ENCODE measurements around the gene AGPS.
"Not testable (repeated sequence)": the region's sequence is repeated elsewhere in the genome, so short reads cannot be mapped to it uniquely, and the experiment has no call there.

Gene AGPS

DNA sequence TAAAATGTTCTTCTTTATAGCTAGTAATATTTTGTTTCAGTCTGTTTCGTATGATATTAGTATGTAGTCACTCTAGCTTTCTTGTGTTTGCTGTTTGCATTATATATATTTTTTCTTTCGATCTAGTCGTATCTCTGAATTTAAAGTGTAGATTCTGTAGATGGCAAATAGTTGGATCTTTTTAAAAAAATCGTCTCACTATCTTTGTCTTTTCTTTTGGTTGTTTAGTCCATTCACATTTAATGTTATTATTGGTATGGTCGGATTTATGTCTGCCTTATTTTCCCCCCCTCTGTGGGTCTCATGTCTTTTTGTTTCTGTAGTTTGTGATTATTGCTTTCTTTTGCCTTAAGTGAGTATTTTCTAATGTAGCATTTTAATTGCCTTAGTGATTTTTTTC lies 84.3 kb downstream of the AGPS start:
- no peak overlapping the region for H3K4me3 ChIP-seq (ENCODE audit: low read depth, low read length)
- TF ChIP-seq, protein P1, sequence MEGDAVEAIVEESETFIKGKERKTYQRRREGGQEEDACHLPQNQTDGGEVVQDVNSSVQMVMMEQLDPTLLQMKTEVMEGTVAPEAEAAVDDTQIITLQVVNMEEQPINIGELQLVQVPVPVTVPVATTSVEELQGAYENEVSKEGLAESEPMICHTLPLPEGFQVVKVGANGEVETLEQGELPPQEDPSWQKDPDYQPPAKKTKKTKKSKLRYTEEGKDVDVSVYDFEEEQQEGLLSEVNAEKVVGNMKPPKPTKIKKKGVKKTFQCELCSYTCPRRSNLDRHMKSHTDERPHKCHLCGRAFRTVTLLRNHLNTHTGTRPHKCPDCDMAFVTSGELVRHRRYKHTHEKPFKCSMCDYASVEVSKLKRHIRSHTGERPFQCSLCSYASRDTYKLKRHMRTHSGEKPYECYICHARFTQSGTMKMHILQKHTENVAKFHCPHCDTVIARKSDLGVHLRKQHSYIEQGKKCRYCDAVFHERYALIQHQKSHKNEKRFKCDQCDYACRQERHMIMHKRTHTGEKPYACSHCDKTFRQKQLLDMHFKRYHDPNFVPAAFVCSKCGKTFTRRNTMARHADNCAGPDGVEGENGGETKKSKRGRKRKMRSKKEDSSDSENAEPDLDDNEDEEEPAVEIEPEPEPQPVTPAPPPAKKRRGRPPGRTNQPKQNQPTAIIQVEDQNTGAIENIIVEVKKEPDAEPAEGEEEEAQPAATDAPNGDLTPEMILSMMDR (IDR thresholded peaks at IDR 0.05; ENCODE audit: borderline replicate concordance, insufficient read depth, low read depth, low read length) = no peak

GRCh38 chr2:177478029-177478428 lies 85.5 kb downstream of the AGPS start:
- no peak overlapping the region for H3K4me3 ChIP-seq (ENCODE audit: low read depth, low read length)
- TF ChIP-seq, protein P1 (IDR thresholded peaks at IDR 0.05; ENCODE audit: borderline replicate concordance, insufficient read depth, low read depth, low read length) = no peak

DNA sequence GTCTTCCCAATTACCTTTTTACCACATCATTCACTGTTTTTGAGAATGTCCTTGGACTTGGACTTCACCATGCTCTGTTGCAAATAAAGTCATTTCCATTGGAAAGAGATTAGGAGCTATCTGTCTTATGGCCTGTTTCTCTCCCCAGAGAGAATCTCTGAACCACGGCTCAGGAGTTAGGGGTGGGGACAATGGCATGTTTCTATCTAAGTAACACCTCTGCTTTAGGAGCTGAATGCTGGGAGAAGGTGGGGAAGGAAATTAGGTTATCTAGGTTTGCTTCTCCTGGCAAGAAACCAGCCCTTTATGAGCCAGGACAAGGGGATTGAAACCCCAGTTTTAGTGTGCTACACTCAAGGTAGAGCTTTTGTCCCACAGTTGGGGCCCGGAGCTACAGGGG lies 86.3 kb downstream of the AGPS start:
- TF ChIP-seq, protein P1 (IDR thresholded peaks at IDR 0.05; ENCODE audit: borderline replicate concordance, insufficient read depth, low read depth, low read length) = no peak
- H3K4me3 ChIP-seq (ENCODE audit: low read depth, low read length) = no peak overlapping the region

DNA sequence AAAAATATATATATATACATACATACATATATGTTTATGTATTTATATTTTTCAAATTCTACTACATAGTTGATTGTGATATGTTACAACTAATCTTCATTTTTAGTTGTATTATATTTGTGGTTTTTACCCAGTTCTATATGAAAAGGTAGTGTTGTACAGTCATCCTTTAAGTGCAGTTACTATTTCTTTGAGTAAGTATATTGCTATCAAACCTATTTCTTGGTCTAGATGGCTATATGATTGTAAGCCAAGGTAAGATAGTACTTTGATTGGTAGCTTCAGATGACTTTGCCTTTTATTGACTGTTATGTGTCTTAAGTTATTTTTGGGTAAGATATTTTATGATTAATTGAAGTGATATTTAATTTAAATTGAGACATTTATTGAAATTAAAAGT lies 89.6 kb downstream of the AGPS start:
- no peak overlapping the region for H3K4me3 ChIP-seq (ENCODE audit: low read depth, low read length)
- TF ChIP-seq, protein P1 (IDR thresholded peaks at IDR 0.05; ENCODE audit: borderline replicate concordance, insufficient read depth, low read depth, low read length) = no peak

GRCh38 chr2:177483531-177483930 lies 91.0 kb downstream of the AGPS start:
- H3K4me3 ChIP-seq (ENCODE audit: low read depth, low read length) = no peak overlapping the region
- TF ChIP-seq, protein P1 (IDR thresholded peaks at IDR 0.05; ENCODE audit: borderline replicate concordance, insufficient read depth, low read depth, low read length) = no peak

- H3K4me3 ChIP-seq (ENCODE audit: low read depth, low read length) = no peak overlapping the region
- TF ChIP-seq, protein P1 (IDR thresholded peaks at IDR 0.05; ENCODE audit: borderline replicate concordance, insufficient read depth, low read depth, low read length) = no peak
These were observed 91.7 kb downstream of the AGPS start for GRCh38 chr2:177484180-177484795.

- H3K4me3 ChIP-seq (ENCODE audit: low read depth, low read length) = not testable (repeated sequence)
These were observed 93.1 kb downstream of the AGPS start for GRCh38 chr2:177485657-177486056.
